NCI-H2196 treated with DMSO at 0.1 percent for 48 hours (cell line): ENCODE measurements around the gene PSME3.

Experiments
- DNase-seq: peaks from one replicate; lab custom pipeline; 2025; ENCODE audit not compliant: unreplicated experiment; lab: John Stamatoyannopoulos, UW

PSME3 gene

GRCh38 chr17:42832934-42833766 is at the start of gene PSME3:
Gene PSME3, plus strand, starts transcription at chr17:42833397. Its CDS starts 235 bp downstream, at chr17:42833632.
- peak; percentile 31 for DNase-seq

- no peak for DNase-seq
Measured at GRCh38 chr17:42783791-42784138, 49.4 kb upstream of the PSME3 start.

- no peak for DNase-seq
Measured at GRCh38 chr17:42784409-42784808, 48.8 kb upstream of the PSME3 start.

- DNase-seq, result no peak
Measured at GRCh38 chr17:42784811-42785592, 48.2 kb upstream of the PSME3 start.

- no peak for DNase-seq
Measured at GRCh38 chr17:42787266-42787665, 45.9 kb upstream of the PSME3 start.

GRCh38 chr17:42791948-42792347 is 41.2 kb upstream of the PSME3 start:
- DNase-seq, result no peak

GRCh38 chr17:42792545-42792944 is 40.7 kb upstream of the PSME3 start:
- DNase-seq, result no peak

GRCh38 chr17:42795061-42795460 is 38.1 kb upstream of the PSME3 start:
- no peak for DNase-seq

- DNase-seq, result no peak
Measured at GRCh38 chr17:42795465-42795864, 37.7 kb upstream of the PSME3 start.

- DNase-seq, result no peak
Measured at GRCh38 chr17:42796066-42796758, 37.0 kb upstream of the PSME3 start.

- DNase-seq, result no peak
Measured at GRCh38 chr17:42797067-42798007, 35.9 kb upstream of the PSME3 start.

- DNase-seq, result no peak
Measured at GRCh38 chr17:42798011-42798382, 35.2 kb upstream of the PSME3 start.

- DNase-seq, result peak; percentile 53
Measured at GRCh38 chr17:42798383-42799380, 34.5 kb upstream of the PSME3 start, which contains the start of the genes CNTD1 and COA3. Gene CNTD1, plus strand, starts transcription at chr17:42798861. Its CDS starts 207 bp downstream, at chr17:42799068. Gene COA3, minus strand, starts transcription at chr17:42798704. Its CDS starts 23 bp downstream, at chr17:42798681.

- peak; percentile 10 for DNase-seq
Measured at GRCh38 chr17:42803074-42803883, 29.9 kb upstream of the PSME3 start.

- no peak for DNase-seq
Measured at GRCh38 chr17:42804918-42805367, 28.3 kb upstream of the PSME3 start.

GRCh38 chr17:42806249-42806648 is 26.9 kb upstream of the PSME3 start:
- DNase-seq, result no peak

GRCh38 chr17:42809250-42809649 is 23.9 kb upstream of the PSME3 start:
- no peak for DNase-seq
